Fibroblast of lung (primary cell): ENCODE measurements around the gene KCNH2. TPM values are rescaled to one million over a fixed set of nuclear protein-coding genes. Genes with fewer than 3 reads are reported as not detected.

Experiments
- DNase-seq, 2 donors: peaks; one replicate each; pipeline versions ENCODE4 v3.0.0 to v3.0.0-alpha.2; 2010; ENCODE audit warnings: low read depth in 2 of 2
- H2AFZ ChIP-seq: 2 replicates; pipeline ENCODE4 v1.5.1; 2012; ENCODE audit warnings: low read length, control low read depth, inconsistent platforms
- H3K27ac ChIP-seq: 2 replicates; pipeline ENCODE4 v1.5.1; 2011; ENCODE audit warnings: low read length, control low read depth; ENCODE audit not compliant: insufficient read depth
- H3K27me3 ChIP-seq: 2 replicates; pipeline ENCODE4 v1.5.1; 2011; ENCODE audit warnings: mild to moderate bottlenecking, low read length; ENCODE audit not compliant: control insufficient read depth, insufficient read depth
- H3K36me3 ChIP-seq: 2 replicates; pipeline ENCODE4 v1.5.1; 2011; ENCODE audit warnings: low read length; ENCODE audit not compliant: control insufficient read depth, insufficient read depth
- H3K4me1 ChIP-seq: 2 replicates; pipeline ENCODE4 v1.5.1; 2011; ENCODE audit warnings: low read length; ENCODE audit not compliant: control insufficient read depth, insufficient read depth; ENCODE audit errors: extremely low read depth
- H3K4me2 ChIP-seq: 2 replicates; pipeline ENCODE4 v1.5.1; 2011; ENCODE audit warnings: low read length, control low read depth; ENCODE audit not compliant: insufficient read depth; ENCODE audit errors: extremely low read depth
- H3K4me3 ChIP-seq, 4 experiments: fragments of 200-600 bp in 1 of 4; sonication (generic) in 1 of 4; replicated peaks in 1 of 4; 2 replicates each; pipeline ENCODE4 v1.5.1; 2011 to 2016; ENCODE audit warnings: low read length in 4 of 4, low read depth in 3 of 4, mild to moderate bottlenecking in 3 of 4, control low read depth in 2 of 4, inconsistent platforms in 1 of 4, mixed read lengths in 1 of 4; ENCODE audit not compliant: insufficient read depth in 1 of 4; ENCODE audit errors: control extremely low read depth in 1 of 4
- H3K79me2 ChIP-seq: 2 replicates; pipeline ENCODE4 v1.5.1; 2012; ENCODE audit warnings: mild to moderate bottlenecking, low read length, inconsistent platforms; ENCODE audit not compliant: control insufficient read depth, insufficient read depth
- H3K9ac ChIP-seq: 2 replicates; pipeline ENCODE4 v1.5.1; 2011; ENCODE audit warnings: mild to moderate bottlenecking, low read length, control low read depth; ENCODE audit not compliant: insufficient read depth
- H3K9me3 ChIP-seq: 2 replicates; pipeline ENCODE4 v1.5.1; 2012; ENCODE audit warnings: low read depth, low read length; ENCODE audit not compliant: control insufficient read depth, insufficient read depth
- H4K20me1 ChIP-seq: 2 replicates; pipeline ENCODE4 v1.5.1; 2011; ENCODE audit warnings: low read length; ENCODE audit not compliant: control insufficient read depth, insufficient read depth; ENCODE audit errors: extremely low read depth
- EZH2 ChIP-seq: IDR thresholded peaks from 2 replicates; pipeline ENCODE4 v1.5.1; 2012; ENCODE audit warnings: low read length, control low read depth, mild to moderate bottlenecking; ENCODE audit errors: missing control alignments
- polyA plus RNA-seq, 2 donors: library from polyadenylated mRNA; depleted of rRNA in 1 of 2; stranded (reverse) in 1 of 2; unstranded in 1 of 2; fragments of >200 nt; gene quantifications; 2 replicates each; pipeline ENCODE4 v1.2.1, GENCODE V29; 2011 to 2012; ENCODE audit warnings: missing spikeins in 1 of 2
- total RNA-seq: library from RNA; depleted of rRNA; stranded (reverse); fragments of >200 nt; gene quantifications from 2 replicates; pipeline ENCODE4 v1.2.1, GENCODE V29; 2014
- TF ChIP-seq, protein P1 (sequence below), 2 donors: IDR thresholded peaks in 1 of 2; conservative IDR thresholded peaks in 1 of 2; 1 replicate in 1 of 2; 2 replicates in 1 of 2; pipeline ENCODE4 v1.5.1; 2011 to 2012; ENCODE audit warnings: low read length in 2 of 2, control low read depth in 1 of 2, inconsistent platforms in 1 of 2, low read depth in 1 of 2, mild to moderate bottlenecking in 1 of 2

The KCNH2 gene
- total and polyA plus RNA-seq, 2 donors (not counting 1 experiment from before 2014, with no cell fraction given) = 0.15 to 6.1 TPM

DNA sequence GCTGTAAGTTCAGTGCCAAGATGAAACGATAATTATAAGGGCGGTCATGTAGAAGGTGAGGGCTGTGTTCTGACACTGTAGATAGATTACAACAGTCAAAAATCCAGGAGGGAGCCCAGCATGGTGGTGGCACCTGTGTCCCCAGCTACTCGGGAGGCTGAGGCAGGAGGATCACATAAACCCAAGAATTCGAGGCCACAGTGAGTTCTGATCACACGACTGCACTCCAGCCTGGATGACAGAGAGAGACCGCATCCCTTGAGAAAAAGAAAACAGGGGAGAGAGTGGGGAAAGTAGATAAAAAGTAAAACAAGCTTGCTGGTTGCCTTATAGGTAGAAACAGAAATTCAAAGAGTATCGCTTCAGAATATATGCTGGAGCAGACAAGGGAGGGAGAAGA lies 52.1 kb downstream of the KCNH2 start:
- Histone ChIP-seq H3K27ac (no peak overlapping the region), H3K4me2 (no peak overlapping the region), H4K20me1 (no peaks in the 10 kb centered on the region), H3K79me2 (no peaks in the 10 kb centered on the region), H3K9me3 (no peaks in the 10 kb centered on the region), H3K4me3 (no peak overlapping the region), H3K36me3 (no peaks in the 10 kb centered on the region), H3K9ac (no peak overlapping the region), H2AFZ (no peak overlapping the region), H3K27me3 (no peaks in the 10 kb centered on the region), H3K4me1 (no peaks in the 10 kb centered on the region)
- TF ChIP-seq, protein P1, sequence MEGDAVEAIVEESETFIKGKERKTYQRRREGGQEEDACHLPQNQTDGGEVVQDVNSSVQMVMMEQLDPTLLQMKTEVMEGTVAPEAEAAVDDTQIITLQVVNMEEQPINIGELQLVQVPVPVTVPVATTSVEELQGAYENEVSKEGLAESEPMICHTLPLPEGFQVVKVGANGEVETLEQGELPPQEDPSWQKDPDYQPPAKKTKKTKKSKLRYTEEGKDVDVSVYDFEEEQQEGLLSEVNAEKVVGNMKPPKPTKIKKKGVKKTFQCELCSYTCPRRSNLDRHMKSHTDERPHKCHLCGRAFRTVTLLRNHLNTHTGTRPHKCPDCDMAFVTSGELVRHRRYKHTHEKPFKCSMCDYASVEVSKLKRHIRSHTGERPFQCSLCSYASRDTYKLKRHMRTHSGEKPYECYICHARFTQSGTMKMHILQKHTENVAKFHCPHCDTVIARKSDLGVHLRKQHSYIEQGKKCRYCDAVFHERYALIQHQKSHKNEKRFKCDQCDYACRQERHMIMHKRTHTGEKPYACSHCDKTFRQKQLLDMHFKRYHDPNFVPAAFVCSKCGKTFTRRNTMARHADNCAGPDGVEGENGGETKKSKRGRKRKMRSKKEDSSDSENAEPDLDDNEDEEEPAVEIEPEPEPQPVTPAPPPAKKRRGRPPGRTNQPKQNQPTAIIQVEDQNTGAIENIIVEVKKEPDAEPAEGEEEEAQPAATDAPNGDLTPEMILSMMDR (conservative IDR thresholded peaks at IDR 0.05 in 1 of 2, IDR thresholded peaks at IDR 0.05 in 1 of 2; ENCODE audit: low read depth in 1 of 2, low read length in 2 of 2) = no peak
- TF ChIP-seq EZH2 = no peak
- DNase-seq = no peak

DNA sequence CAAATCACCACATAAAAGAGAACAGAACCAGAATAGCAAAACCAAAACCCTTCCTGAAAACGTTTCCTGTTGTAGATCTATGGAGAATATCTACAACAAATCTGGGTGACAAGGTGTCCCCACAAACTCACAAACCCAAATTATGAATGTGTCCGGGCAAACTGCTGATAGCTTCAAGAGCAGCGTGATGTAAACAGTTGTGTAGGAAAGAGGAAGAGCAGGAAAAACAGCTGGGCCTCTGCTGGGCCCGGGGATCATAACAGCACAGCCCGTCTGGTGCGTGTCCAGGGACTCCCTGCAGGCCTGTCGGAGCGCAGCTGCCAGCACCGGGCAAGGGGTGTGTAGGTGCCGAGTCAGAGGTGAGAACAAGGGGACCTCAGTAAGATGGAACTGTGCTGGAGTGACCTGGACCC lies 53.7 kb downstream of the KCNH2 start:
- TF ChIP-seq EZH2 = no peak
- TF ChIP-seq, protein P1 (conservative IDR thresholded peaks at IDR 0.05 in 1 of 2, IDR thresholded peaks at IDR 0.05 in 1 of 2; ENCODE audit: low read depth in 1 of 2, low read length in 2 of 2) = no peak
- no peaks in the 10 kb centered on the region for H4K20me1 ChIP-seq
- DNase-seq = no peak
- no peaks in the 10 kb centered on the region for H3K36me3 ChIP-seq
- H3K27me3 ChIP-seq = no peaks in the 10 kb centered on the region
- H3K27ac ChIP-seq = no peak overlapping the region
- H3K9me3 ChIP-seq = no peaks in the 10 kb centered on the region
- no peak overlapping the region for H3K9ac ChIP-seq
- H3K4me2 ChIP-seq = no peak overlapping the region
- H3K4me3 ChIP-seq = no peak overlapping the region
- H3K4me1 ChIP-seq = no peaks in the 10 kb centered on the region
- H3K79me2 ChIP-seq = no peaks in the 10 kb centered on the region
- H2AFZ ChIP-seq = no peak overlapping the region

DNA sequence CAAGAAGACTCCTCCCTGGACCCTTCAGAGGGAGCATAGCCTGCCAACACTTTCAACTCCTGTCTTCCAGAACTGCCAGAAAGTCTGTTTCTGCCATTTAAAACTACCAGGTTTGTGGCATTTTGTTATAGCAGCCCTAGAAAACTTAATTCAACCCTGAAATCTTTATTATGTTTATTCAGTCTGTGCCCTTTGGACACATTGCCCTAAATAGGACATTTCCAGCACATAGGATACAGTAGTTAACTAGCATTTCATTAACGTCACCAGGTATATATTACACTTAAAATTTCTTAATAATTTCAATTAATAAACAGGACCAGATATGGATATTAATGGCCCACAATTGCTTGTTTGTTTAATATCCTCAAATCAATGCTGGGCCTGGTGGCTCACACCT lies 54.3 kb downstream of the KCNH2 start:
- Histone ChIP-seq H3K9ac (no peak overlapping the region), H3K36me3 (no peaks in the 10 kb centered on the region), H3K27me3 (no peaks in the 10 kb centered on the region), H4K20me1 (no peaks in the 10 kb centered on the region), H3K9me3 (no peaks in the 10 kb centered on the region), H2AFZ (no peak overlapping the region), H3K79me2 (no peaks in the 10 kb centered on the region), H3K4me2 (no peak overlapping the region), H3K4me3 (no peak overlapping the region), H3K27ac (no peak overlapping the region), H3K4me1 (no peaks in the 10 kb centered on the region)
- DNase-seq = no peak
- TF ChIP-seq, protein P1 (conservative IDR thresholded peaks at IDR 0.05 in 1 of 2, IDR thresholded peaks at IDR 0.05 in 1 of 2; ENCODE audit: low read depth in 1 of 2, low read length in 2 of 2) = no peak
- no peak for TF ChIP-seq EZH2
